Adipocyte (in vitro differentiated cells): ENCODE measurements around the gene FILIP1.

Experiments
- DNase-seq: peaks from one replicate; pipeline ENCODE4 v3.0.0-alpha.2; 2015; ENCODE audit warnings: low read depth
- H3K27me3 ChIP-seq: replicated peaks from 2 replicates; pipeline ENCODE4 v1.7.0; 2013; ENCODE audit warnings: mild to moderate bottlenecking, low read length, moderate library complexity; ENCODE audit not compliant: control insufficient read depth, insufficient read depth
- H3K36me3 ChIP-seq: 2 replicates; pipeline ENCODE4 v1.7.0; 2013; ENCODE audit warnings: low read length, mild to moderate bottlenecking, moderate library complexity; ENCODE audit not compliant: control insufficient read depth, insufficient read depth, severe bottlenecking
- H3K4me1 ChIP-seq: 2 replicates; pipeline ENCODE4 v1.7.0; 2013; ENCODE audit warnings: mild to moderate bottlenecking, low read length, moderate library complexity; ENCODE audit not compliant: control insufficient read depth, insufficient read depth
- H3K4me3 ChIP-seq: 2 replicates; pipeline ENCODE4 v1.7.0; 2013; ENCODE audit warnings: mild to moderate bottlenecking, low read length, moderate library complexity
- H3K9ac ChIP-seq: 2 replicates; pipeline ENCODE4 v1.7.0; 2013; ENCODE audit warnings: mild to moderate bottlenecking, low read length, moderate library complexity
- H3K9me3 ChIP-seq: 2 replicates; pipeline ENCODE4 v1.7.0; 2013; ENCODE audit warnings: mild to moderate bottlenecking, low read length, moderate library complexity; ENCODE audit not compliant: control insufficient read depth

Gene FILIP1

DNA sequence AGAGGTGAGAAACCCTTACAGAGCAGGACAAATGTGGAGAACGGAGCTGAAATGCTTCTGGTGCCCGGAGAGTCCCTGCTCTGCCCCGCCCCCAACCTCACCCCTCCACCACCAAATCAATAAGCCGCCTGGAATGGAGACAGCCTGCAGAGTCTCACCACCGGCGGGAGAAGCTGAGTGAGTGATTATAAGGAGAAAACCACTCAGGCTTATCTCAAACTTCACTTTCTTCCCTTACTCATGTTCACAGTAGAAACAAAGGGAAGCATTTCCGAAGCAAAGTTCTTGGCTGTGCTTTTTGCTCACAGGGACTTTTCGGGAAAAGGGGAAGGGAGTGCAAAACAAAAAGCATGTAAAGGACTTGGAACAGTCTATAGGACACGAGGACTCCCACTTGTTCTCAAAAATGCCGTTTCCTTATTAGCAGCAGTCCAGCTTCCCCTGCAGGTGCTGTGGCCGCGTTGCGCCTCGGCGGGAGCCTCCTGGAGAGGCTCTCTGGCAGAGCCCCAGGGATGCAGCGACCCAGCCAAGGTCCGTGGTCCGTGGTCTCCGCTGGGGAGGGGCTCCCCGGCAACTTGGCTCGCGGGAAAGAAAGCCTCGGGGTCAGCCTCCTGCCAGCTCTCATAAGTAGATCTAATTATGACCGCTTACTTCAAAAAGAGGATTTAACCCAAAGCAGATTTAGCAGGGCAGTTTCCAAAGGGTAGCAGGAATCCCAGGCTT lies 144.2 kb downstream of the FILIP1 start:
- peak; percentile 41 for DNase-seq
- H3K4me3 ChIP-seq, result peak overlapping the region; percentile 85
- H3K4me1 ChIP-seq, result peaks cover 8% of the 10 kb centered on the region

GRCh38 chr6:75348882-75349261 lies 144.7 kb downstream of the FILIP1 start:
- Histone ChIP-seq H3K9me3 (no peaks in the 10 kb centered on the region), H3K4me1 (peaks cover 8% of the 10 kb centered on the region), H3K4me3 (peak overlapping the region; percentile 85), H3K36me3 (no peaks in the 10 kb centered on the region), H3K9ac (no peak overlapping the region), H3K27me3 (no peaks in the 10 kb centered on the region)
- DNase-seq, result no peak

More for the DNA sequence above, 144.2 kb downstream of the FILIP1 start:
- no peaks in the 10 kb centered on the region for H3K27me3 ChIP-seq
- H3K9ac ChIP-seq, result no peak overlapping the region
- H3K9me3 ChIP-seq, result no peaks in the 10 kb centered on the region
- H3K36me3 ChIP-seq, result no peaks in the 10 kb centered on the region

DNA sequence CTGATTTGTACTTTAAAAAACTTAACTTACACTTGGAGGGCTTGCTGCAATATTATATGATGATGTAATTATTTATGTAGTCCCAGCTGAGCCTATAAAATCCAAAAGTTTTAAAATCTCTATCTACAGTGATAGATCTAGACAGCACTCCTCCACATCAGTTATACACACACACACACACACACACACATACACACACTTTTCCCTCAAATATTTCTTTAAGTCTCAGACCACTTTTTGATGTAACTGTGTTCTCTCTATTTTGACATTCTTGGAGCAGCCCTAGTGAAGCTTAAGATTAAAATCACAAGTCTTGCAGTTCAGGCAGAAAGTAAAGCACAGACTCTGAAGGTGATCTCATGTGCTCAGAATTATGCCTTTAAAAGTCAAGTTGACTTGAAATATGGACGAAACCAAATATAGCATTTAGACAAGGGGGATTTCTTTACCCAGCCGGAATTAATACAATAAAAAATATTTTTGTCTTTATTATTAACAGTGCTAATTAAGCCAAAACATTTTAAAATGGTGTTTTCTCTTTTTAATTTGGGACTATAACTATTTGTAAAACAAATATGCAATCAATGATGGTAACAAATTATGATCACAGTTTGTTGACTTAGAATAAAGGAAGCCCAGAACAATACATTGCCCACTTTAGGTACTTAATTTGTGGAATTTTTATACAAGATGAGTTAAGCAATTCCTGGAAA lies 145.5 kb downstream of the FILIP1 start:
- H3K9me3 ChIP-seq, result no peaks in the 10 kb centered on the region
- H3K36me3 ChIP-seq, result no peaks in the 10 kb centered on the region
- H3K4me3 ChIP-seq, result no peak overlapping the region
- DNase-seq, result peak; percentile 45
- no peaks in the 10 kb centered on the region for H3K27me3 ChIP-seq
- peaks cover 8% of the 10 kb centered on the region for H3K4me1 ChIP-seq
- H3K9ac ChIP-seq, result no peak overlapping the region

- Histone ChIP-seq H3K27me3 (no peaks in the 10 kb centered on the region), H3K36me3 (no peaks in the 10 kb centered on the region), H3K9me3 (no peaks in the 10 kb centered on the region), H3K4me3 (no peak overlapping the region), H3K9ac (no peak overlapping the region), H3K4me1 (peaks cover 8% of the 10 kb centered on the region)
- no peak for DNase-seq
Measured at GRCh38 chr6:75345413-75345812, 148.2 kb downstream of the FILIP1 start.

GRCh38 chr6:75344455-75344854 lies 149.1 kb downstream of the FILIP1 start:
- H3K27me3 ChIP-seq, result no peaks in the 10 kb centered on the region

GRCh38 chr6:75344021-75344420 lies 149.6 kb downstream of the FILIP1 start:
- DNase-seq, result no peak
- Histone ChIP-seq H3K9ac (no peak overlapping the region), H3K4me3 (no peak overlapping the region), H3K9me3 (no peaks in the 10 kb centered on the region), H3K36me3 (no peaks in the 10 kb centered on the region), H3K27me3 (no peaks in the 10 kb centered on the region), H3K4me1 (no peaks in the 10 kb centered on the region)

More at GRCh38 chr6:75344455-75344854, 149.1 kb downstream of the FILIP1 start:
- H3K9ac ChIP-seq, result no peak overlapping the region
- peaks cover 3% of the 10 kb centered on the region for H3K4me1 ChIP-seq
- no peak overlapping the region for H3K4me3 ChIP-seq
- DNase-seq, result no peak
- H3K9me3 ChIP-seq, result no peaks in the 10 kb centered on the region
- no peaks in the 10 kb centered on the region for H3K36me3 ChIP-seq

GRCh38 chr6:75337835-75338580 lies 155.6 kb downstream of the FILIP1 start:
- Histone ChIP-seq H3K9me3 (no peaks in the 10 kb centered on the region), H3K27me3 (no peaks in the 10 kb centered on the region), H3K4me1 (peaks cover 13% of the 10 kb centered on the region), H3K4me3 (no peak overlapping the region), H3K36me3 (no peaks in the 10 kb centered on the region), H3K9ac (no peak overlapping the region)
- DNase-seq, result no peak

DNA sequence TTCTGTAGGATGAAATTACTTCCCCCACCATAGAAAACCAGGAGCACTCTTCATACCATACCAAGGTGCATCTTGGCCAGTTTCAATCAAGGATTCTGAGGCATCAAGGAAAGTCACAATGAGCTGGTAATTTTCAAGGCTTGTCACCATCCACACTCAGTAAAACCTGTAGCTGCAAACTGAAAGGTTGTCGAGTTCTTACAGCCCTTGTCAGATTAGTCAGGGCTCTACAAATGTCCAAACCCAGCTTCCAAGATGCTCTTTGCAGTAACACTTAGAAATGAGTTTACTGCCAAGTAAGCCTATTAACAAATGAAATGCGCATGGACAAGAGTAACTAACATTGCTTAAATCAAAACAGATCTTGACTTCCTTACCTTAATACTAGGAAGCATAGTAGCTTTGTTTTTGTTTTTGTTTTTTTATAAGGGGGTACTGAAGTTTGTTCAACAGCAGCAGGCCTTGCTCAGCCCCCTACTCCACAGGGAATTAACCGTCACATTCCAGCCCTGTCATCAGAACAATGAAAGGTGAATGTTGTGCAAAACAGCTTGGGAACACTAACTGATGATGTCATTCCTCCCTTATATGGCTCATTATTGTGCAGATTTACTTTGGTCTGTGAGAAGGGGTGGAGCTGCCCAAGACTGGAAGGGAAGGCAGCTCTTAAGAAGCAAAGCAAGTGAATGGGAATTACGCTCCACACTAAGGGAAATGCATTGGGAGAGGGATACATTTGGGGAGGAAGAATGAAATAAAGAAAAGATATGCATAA lies 159.1 kb downstream of the FILIP1 start:
- DNase-seq, result peak; percentile 73
- H3K9ac ChIP-seq, result no peak overlapping the region
- H3K27me3 ChIP-seq, result no peaks in the 10 kb centered on the region
- H3K4me3 ChIP-seq, result peak overlapping the region; percentile 14
- H3K9me3 ChIP-seq, result no peaks in the 10 kb centered on the region
- H3K4me1 ChIP-seq, result peaks cover 13% of the 10 kb centered on the region
- H3K36me3 ChIP-seq, result no peaks in the 10 kb centered on the region

DNA sequence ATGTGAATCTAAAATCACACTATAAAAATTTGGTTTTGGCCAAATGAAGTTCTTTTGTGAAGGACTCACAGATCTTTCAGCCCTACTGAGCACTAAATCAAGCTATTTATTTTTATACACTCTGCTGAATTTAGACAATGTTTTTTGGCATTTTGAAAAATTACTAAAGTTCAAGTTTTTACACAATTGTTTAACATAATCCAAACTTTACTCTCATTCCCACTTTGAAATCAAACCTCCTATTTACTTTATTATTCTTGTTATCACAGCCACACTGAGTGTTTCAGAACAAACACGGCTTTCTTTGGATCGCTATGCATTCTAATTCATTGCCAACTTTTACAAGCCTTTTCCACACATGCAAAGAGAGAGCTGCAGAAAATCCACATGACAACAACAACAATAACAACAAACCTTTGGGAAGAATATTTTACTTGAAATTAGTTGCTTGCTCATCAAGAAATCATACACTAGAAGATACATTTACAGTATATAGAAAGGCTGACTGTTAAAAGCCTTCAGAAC lies 159.9 kb downstream of the FILIP1 start:
- no peaks in the 10 kb centered on the region for H3K9me3 ChIP-seq
- no peak overlapping the region for H3K4me3 ChIP-seq
- no peak overlapping the region for H3K9ac ChIP-seq
- no peaks in the 10 kb centered on the region for H3K27me3 ChIP-seq
- no peaks in the 10 kb centered on the region for H3K36me3 ChIP-seq
- H3K4me1 ChIP-seq, result peaks cover 13% of the 10 kb centered on the region
- DNase-seq, result no peak

GRCh38 chr6:75331151-75331550 lies 162.4 kb downstream of the FILIP1 start:
- Histone ChIP-seq H3K4me3 (no peak overlapping the region), H3K9me3 (no peaks in the 10 kb centered on the region), H3K4me1 (peaks cover 17% of the 10 kb centered on the region), H3K27me3 (no peaks in the 10 kb centered on the region), H3K36me3 (no peaks in the 10 kb centered on the region), H3K9ac (no peak overlapping the region)
- DNase-seq, result peak; percentile 55
